HuH-7 (cell line): Measurements from ENCODE around the gene GIGYF2.
A peak's percentile ranks its signal among the peaks of the same experiment; 100 is the strongest.
"Not testable (repeated sequence)": the region's sequence is repeated elsewhere in the genome, so short reads cannot be mapped to it uniquely, and the experiment has no call there.

Experiments
- DNase-seq: peaks from one replicate; pipeline ENCODE4 v3.0.0; 2011; ENCODE audit warnings: low spot score

The GIGYF2 gene

GRCh38 chr2:232687382-232688160, 9.6 kb upstream of the GIGYF2 start:
- no peak for DNase-seq

- DNase-seq: no peak
Measured at GRCh38 chr2:232688201-232688600, 8.9 kb upstream of the GIGYF2 start.

GRCh38 chr2:232689152-232689910, 7.8 kb upstream of the GIGYF2 start:
- no peak for DNase-seq

GRCh38 chr2:232691117-232691516, 6.0 kb upstream of the GIGYF2 start:
- not testable (repeated sequence) for DNase-seq

GRCh38 chr2:232693344-232693743, 3.8 kb upstream of the GIGYF2 start:
- DNase-seq: no peak

GRCh38 chr2:232696609-232697058, 497 bp upstream of the GIGYF2 start:
- DNase-seq: no peak

- DNase-seq: peak; percentile 22
Measured at GRCh38 chr2:232697807-232698110, 628 bp downstream of the GIGYF2 start.

GRCh38 chr2:232698556-232699091, 1.5 kb downstream of the GIGYF2 start:
- DNase-seq: no peak

GRCh38 chr2:232699110-232699509, 2.0 kb downstream of the GIGYF2 start:
- DNase-seq: no peak

- no peak for DNase-seq
Measured at GRCh38 chr2:232700154-232700553, 3.0 kb downstream of the GIGYF2 start.

- DNase-seq: no peak
Measured at GRCh38 chr2:232707076-232707475, 9.9 kb downstream of the GIGYF2 start.

- DNase-seq: no peak
Measured at GRCh38 chr2:232713505-232713904, 16.4 kb downstream of the GIGYF2 start.

GRCh38 chr2:232714969-232715368, 17.8 kb downstream of the GIGYF2 start:
- no peak for DNase-seq

GRCh38 chr2:232720056-232720455, 22.9 kb downstream of the GIGYF2 start:
- DNase-seq: not testable (repeated sequence)

- no peak for DNase-seq
Measured at GRCh38 chr2:232721261-232721660, 24.1 kb downstream of the GIGYF2 start.

- DNase-seq: no peak
Measured at GRCh38 chr2:232721882-232722281, 24.8 kb downstream of the GIGYF2 start.

- DNase-seq: no peak
Measured at GRCh38 chr2:232723027-232723426, 25.9 kb downstream of the GIGYF2 start.

GRCh38 chr2:232728785-232729184, 31.7 kb downstream of the GIGYF2 start:
- DNase-seq: no peak

GRCh38 chr2:232731470-232731869, 34.3 kb downstream of the GIGYF2 start:
- no peak for DNase-seq

GRCh38 chr2:232741294-232741693, 44.2 kb downstream of the GIGYF2 start:
- DNase-seq: no peak

GRCh38 chr2:232741972-232742371, 44.8 kb downstream of the GIGYF2 start:
- no peak for DNase-seq

GRCh38 chr2:232744963-232745362, 47.8 kb downstream of the GIGYF2 start:
- DNase-seq: peak; percentile 29

GRCh38 chr2:232748038-232748437, 50.9 kb downstream of the GIGYF2 start:
- no peak for DNase-seq
